ENCODE measurements around the gene TRABD2A. TPM values are rescaled to one million over a fixed set of nuclear protein-coding genes. Genes with fewer than 3 reads are reported as not detected.

Gene TRABD2A
- total and polyA plus RNA-seq, 9 of the 15 experiments (the other 6 are each of a cell fraction or from before 2014, with no cell fraction given): 0.07 to 0.45 (median 0.25) TPM

DNA sequence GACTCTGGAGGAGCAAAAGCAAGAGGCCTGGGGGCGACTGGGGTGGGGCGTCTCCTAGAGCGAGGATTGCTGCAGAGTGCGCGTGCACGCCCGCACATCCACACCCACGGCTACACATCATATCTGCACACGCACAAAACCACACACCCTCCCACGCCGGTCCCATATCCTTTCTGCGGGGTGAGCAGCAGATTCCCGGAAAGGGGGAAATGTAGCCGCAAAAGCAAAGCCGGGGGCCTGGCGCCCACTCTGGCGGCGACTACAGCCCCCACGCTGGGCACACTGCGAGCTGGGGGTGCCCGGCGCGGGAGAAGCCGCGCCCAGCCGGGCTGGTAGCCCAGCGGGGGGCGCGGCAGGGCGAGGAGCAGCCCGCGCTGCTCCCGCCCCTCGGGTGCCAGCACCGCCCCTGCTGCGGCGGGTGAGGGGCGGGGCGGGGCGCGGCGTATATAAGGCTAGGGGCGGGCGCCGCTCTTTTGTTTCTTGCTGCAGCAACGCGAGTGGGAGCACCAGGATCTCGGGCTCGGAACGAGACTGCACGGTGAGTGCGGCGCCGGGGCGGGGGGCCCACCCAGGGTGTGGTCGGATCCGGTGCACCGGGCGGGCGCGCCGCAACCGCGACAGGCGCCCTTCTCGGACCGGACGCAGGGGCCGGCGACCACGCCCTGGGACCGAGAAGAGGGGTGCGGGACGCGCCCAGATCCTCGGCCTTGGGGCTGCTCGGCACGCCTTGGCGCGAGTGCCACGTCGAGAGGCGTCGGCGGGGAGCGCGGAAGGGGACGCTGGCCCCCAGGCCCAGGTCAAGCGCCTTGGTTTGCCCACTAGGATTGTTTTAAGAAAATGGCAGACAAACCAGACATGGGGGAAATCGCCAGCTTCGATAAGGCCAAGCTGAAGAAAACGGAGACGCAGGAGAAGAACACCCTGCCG lies 24.6 kb upstream of the TRABD2A start, which contains the start of gene TMSB10 (continued):
- TF ChIP-seq SRSF1 (IDR thresholded peaks at IDR 0.05; ENCODE audit: low read depth, low read length) (no peak), NCOA6 (IDR thresholded peaks at IDR 0.05) (0 out of 2 replicates have a peak, but pooled peaks have one; percentile 42), POLR3G (IDR thresholded peaks at IDR 0.05; ENCODE audit: extremely low read depth, insufficient read length, insufficient replicate concordance) (no peak), GATAD2A (IDR thresholded peaks at IDR 0.05) (peak; percentile 90), ZBTB17 (CRISPR knock-in tag; IDR thresholded peaks at IDR 0.05) (peak; percentile 78; the same call in 1 of the 2 replicates), LARP7 (IDR thresholded peaks at IDR 0.05) (no peak), DPF2 (IDR thresholded peaks at IDR 0.05) (peak; percentile 69), MEIS2 (IDR thresholded peaks at IDR 0.05; ENCODE audit: partially characterized antibody) (no peak), NFIX (CRISPR knock-in tag; IDR thresholded peaks at IDR 0.05; ENCODE audit: low read depth) (no peak), MTA3 (IDR thresholded peaks at IDR 0.05; ENCODE audit: borderline replicate concordance) (peak; percentile 98), POLR2G (IDR thresholded peaks at IDR 0.05; ENCODE audit: low read depth, low read length) (peak; percentile 99), JUN (IDR thresholded peaks at IDR 0.05; ENCODE audit: borderline replicate concordance, low read depth, low read length) (no peak), JUN (CRISPR knock-in tag; IDR thresholded peaks at IDR 0.05; ENCODE audit: borderline replicate concordance) (no peak), NCOR1 (IDR thresholded peaks at IDR 0.05) (peak; percentile 23)
- TF ChIP-seq, protein P1, sequence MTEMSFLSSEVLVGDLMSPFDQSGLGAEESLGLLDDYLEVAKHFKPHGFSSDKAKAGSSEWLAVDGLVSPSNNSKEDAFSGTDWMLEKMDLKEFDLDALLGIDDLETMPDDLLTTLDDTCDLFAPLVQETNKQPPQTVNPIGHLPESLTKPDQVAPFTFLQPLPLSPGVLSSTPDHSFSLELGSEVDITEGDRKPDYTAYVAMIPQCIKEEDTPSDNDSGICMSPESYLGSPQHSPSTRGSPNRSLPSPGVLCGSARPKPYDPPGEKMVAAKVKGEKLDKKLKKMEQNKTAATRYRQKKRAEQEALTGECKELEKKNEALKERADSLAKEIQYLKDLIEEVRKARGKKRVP (CRISPR knock-in tag; IDR thresholded peaks at IDR 0.05): no peak
- TF ChIP-seq, protein P2, sequence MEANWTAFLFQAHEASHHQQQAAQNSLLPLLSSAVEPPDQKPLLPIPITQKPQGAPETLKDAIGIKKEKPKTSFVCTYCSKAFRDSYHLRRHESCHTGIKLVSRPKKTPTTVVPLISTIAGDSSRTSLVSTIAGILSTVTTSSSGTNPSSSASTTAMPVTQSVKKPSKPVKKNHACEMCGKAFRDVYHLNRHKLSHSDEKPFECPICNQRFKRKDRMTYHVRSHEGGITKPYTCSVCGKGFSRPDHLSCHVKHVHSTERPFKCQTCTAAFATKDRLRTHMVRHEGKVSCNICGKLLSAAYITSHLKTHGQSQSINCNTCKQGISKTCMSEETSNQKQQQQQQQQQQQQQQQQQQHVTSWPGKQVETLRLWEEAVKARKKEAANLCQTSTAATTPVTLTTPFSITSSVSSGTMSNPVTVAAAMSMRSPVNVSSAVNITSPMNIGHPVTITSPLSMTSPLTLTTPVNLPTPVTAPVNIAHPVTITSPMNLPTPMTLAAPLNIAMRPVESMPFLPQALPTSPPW (CRISPR knock-in tag; IDR thresholded peaks at IDR 0.05): peak; percentile 89
- TF ChIP-seq, protein P3, sequence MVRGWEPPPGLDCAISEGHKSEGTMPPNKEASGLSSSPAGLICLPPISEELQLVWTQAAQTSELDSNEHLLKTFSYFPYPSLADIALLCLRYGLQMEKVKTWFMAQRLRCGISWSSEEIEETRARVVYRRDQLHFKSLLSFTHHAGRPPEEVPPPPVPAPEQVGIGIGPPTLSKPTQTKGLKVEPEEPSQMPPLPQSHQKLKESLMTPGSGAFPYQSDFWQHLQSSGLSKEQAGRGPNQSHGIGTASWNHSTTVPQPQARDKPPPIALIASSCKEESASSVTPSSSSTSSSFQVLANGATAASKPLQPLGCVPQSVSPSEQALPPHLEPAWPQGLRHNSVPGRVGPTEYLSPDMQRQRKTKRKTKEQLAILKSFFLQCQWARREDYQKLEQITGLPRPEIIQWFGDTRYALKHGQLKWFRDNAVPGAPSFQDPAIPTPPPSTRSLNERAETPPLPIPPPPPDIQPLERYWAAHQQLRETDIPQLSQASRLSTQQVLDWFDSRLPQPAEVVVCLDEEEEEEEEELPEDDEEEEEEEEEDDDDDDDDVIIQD (CRISPR knock-in tag; IDR thresholded peaks at IDR 0.05): no peak
- TF ChIP-seq, protein P4, sequence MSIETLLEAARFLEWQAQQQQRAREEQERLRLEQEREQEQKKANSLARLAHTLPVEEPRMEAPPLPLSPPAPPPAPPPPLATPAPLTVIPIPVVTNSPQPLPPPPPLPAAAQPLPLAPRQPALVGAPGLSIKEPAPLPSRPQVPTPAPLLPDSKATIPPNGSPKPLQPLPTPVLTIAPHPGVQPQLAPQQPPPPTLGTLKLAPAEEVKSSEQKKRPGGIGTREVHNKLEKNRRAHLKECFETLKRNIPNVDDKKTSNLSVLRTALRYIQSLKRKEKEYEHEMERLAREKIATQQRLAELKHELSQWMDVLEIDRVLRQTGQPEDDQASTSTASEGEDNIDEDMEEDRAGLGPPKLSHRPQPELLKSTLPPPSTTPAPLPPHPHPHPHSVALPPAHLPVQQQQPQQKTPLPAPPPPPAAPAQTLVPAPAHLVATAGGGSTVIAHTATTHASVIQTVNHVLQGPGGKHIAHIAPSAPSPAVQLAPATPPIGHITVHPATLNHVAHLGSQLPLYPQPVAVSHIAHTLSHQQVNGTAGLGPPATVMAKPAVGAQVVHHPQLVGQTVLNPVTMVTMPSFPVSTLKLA (conservative IDR thresholded peaks at IDR 0.05): peak in 1 of 2 experiments; percentile 60; a peak in 3 of 4 replicates
- TF ChIP-seq, protein P5, sequence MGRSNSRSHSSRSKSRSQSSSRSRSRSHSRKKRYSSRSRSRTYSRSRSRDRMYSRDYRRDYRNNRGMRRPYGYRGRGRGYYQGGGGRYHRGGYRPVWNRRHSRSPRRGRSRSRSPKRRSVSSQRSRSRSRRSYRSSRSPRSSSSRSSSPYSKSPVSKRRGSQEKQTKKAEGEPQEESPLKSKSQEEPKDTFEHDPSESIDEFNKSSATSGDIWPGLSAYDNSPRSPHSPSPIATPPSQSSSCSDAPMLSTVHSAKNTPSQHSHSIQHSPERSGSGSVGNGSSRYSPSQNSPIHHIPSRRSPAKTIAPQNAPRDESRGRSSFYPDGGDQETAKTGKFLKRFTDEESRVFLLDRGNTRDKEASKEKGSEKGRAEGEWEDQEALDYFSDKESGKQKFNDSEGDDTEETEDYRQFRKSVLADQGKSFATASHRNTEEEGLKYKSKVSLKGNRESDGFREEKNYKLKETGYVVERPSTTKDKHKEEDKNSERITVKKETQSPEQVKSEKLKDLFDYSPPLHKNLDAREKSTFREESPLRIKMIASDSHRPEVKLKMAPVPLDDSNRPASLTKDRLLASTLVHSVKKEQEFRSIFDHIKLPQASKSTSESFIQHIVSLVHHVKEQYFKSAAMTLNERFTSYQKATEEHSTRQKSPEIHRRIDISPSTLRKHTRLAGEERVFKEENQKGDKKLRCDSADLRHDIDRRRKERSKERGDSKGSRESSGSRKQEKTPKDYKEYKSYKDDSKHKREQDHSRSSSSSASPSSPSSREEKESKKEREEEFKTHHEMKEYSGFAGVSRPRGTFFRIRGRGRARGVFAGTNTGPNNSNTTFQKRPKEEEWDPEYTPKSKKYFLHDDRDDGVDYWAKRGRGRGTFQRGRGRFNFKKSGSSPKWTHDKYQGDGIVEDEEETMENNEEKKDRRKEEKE (IDR thresholded peaks at IDR 0.05; ENCODE audit: borderline replicate concordance in 1 of 2, control insufficient read depth in 1 of 2, low read depth in 2 of 2, low read length in 1 of 2): no peak
